MM.1S (cell line): Measurements from ENCODE around the gene FAM120AOS.

ENCODE experiments used
- DNase-seq: peaks from one replicate; pipeline ENCODE4 v3.0.0-alpha.2; 2015
- H2AFZ ChIP-seq: fragments of 300-600 bp; sonication (generic); 2 replicates; pipeline ENCODE4 v1.6.0; 2016; ENCODE audit warnings: antibody characterized with exemption, low read length
- H3F3A ChIP-seq: fragments of 300-600 bp; sonication (generic); 2 replicates; pipeline ENCODE4 v1.6.1; 2016; ENCODE audit warnings: mild to moderate bottlenecking, antibody characterized with exemption, low read length, moderate library complexity, mixed read lengths; ENCODE audit not compliant: insufficient read depth
- H3K27ac ChIP-seq: fragments of 300-600 bp; sonication (generic); 2 replicates; pipeline ENCODE4 v1.5.1; 2016; ENCODE audit warnings: mild to moderate bottlenecking, low read length
- H3K27me3 ChIP-seq: fragments of 300-600 bp; sonication (generic); replicated peaks from 2 replicates; pipeline ENCODE4 v1.6.0; 2016; ENCODE audit warnings: low read length; ENCODE audit not compliant: insufficient read depth
- H3K36me3 ChIP-seq: fragments of 300-600 bp; sonication (generic); replicated peaks from 2 replicates; pipeline ENCODE4 v1.6.1; 2016; ENCODE audit warnings: mild to moderate bottlenecking, low read length, mixed read lengths; ENCODE audit not compliant: insufficient read depth
- H3K4me1 ChIP-seq: fragments of 300-600 bp; sonication (generic); 2 replicates; pipeline ENCODE4 v1.6.1; 2016; ENCODE audit warnings: low read length, mixed read lengths
- H3K4me2 ChIP-seq: fragments of 300-600 bp; sonication (generic); 2 replicates; pipeline ENCODE4 v1.6.0; 2016; ENCODE audit warnings: low read depth, low read length
- H3K4me3 ChIP-seq: fragments of 300-600 bp; sonication (generic); 2 replicates; pipeline ENCODE4 v1.5.1; 2016; ENCODE audit warnings: low read length, mixed read lengths
- H3K79me2 ChIP-seq: fragments of 300-600 bp; sonication (generic); 2 replicates; pipeline ENCODE4 v1.6.1; 2016; ENCODE audit warnings: mixed run types, low read length, mixed read lengths
- H3K9ac ChIP-seq: fragments of 300-600 bp; sonication (generic); 2 replicates; pipeline ENCODE4 v1.6.1; 2016; ENCODE audit warnings: low read length, mixed read lengths
- H3K9me2 ChIP-seq: fragments of 300-600 bp; sonication (generic); replicated peaks from 2 replicates; pipeline ENCODE4 v1.6.1; 2016; ENCODE audit warnings: mild to moderate bottlenecking, low read length, mixed read lengths; ENCODE audit not compliant: insufficient read depth
- H3K9me3 ChIP-seq: fragments of 300-600 bp; sonication (generic); replicated peaks from 2 replicates; pipeline ENCODE4 v1.6.1; 2016; ENCODE audit warnings: mild to moderate bottlenecking, low read length, mixed read lengths; ENCODE audit not compliant: insufficient read depth
- H4K20me1 ChIP-seq: fragments of 300-600 bp; sonication (generic); 2 replicates; pipeline ENCODE4 v1.6.1; 2016; ENCODE audit warnings: mild to moderate bottlenecking, low read length, moderate library complexity, mixed read lengths; ENCODE audit not compliant: insufficient read depth
- EZH2 ChIP-seq: fragments of 300-600 bp; sonication (generic); optimal IDR thresholded peaks from 2 replicates; pipeline ENCODE3; 2017; ENCODE audit warnings: low read depth, mild to moderate bottlenecking, antibody characterized with exemption, low read length, mixed read lengths
- EZH2phosphoT487 ChIP-seq: fragments of 300-600 bp; sonication (generic); IDR thresholded peaks from 2 replicates; pipeline ENCODE4 v1.6.1; 2018; ENCODE audit warnings: antibody characterized with exemption, low read length
- TF ChIP-seq, protein P1 (sequence below): fragments of 300-600 bp; sonication (generic); IDR thresholded peaks from 2 replicates; pipeline ENCODE4 v1.5.1; 2016; ENCODE audit warnings: antibody characterized with exemption, low read length, mixed read lengths

FAM120AOS gene

DNA sequence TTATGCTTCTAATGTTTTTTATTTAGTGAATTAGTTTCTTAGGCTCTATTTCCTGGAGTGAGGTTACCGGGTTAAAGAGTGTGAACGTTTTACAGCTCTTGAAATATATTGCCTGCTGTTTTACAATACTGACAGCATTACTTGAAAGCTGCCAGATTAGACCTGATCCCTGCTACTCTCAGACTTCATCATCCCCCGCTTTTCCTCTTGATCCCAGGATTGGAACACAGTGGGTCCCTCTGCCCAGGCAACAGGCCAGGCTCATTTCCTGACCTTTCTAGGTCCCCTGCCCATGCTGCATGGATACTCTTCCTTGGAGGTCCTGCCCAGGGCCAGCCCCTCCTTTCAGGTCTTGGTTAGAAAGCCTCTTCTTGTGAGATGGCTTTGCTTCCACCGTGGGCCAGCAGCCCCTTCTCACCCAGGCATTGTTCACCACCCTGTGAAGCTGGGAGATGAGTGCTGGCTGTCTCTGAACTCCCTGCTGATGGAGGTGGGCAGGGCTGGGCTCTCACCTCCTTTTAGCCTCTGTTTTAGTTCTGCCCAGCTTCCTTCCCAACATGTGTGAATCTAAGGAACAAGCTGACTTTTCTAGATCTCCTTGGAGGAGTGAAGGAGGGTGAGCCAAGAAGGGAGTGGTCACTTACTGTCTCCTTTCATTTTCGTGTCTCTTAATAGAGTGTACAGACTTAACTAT is 15.5 kb upstream of the FAM120AOS start:
- H3K27me3 ChIP-seq = no peaks in the 10 kb centered on the region
- no peak overlapping the region for H3K4me3 ChIP-seq
- TF ChIP-seq, protein P1, sequence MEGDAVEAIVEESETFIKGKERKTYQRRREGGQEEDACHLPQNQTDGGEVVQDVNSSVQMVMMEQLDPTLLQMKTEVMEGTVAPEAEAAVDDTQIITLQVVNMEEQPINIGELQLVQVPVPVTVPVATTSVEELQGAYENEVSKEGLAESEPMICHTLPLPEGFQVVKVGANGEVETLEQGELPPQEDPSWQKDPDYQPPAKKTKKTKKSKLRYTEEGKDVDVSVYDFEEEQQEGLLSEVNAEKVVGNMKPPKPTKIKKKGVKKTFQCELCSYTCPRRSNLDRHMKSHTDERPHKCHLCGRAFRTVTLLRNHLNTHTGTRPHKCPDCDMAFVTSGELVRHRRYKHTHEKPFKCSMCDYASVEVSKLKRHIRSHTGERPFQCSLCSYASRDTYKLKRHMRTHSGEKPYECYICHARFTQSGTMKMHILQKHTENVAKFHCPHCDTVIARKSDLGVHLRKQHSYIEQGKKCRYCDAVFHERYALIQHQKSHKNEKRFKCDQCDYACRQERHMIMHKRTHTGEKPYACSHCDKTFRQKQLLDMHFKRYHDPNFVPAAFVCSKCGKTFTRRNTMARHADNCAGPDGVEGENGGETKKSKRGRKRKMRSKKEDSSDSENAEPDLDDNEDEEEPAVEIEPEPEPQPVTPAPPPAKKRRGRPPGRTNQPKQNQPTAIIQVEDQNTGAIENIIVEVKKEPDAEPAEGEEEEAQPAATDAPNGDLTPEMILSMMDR = no peak
- no peak for TF ChIP-seq EZH2phosphoT487
- no peaks in the 10 kb centered on the region for H3K9me2 ChIP-seq
- peak overlapping the region; percentile 3; the same call in 1 of the 2 replicates for H3K27ac ChIP-seq
- no peaks in the 10 kb centered on the region for H3F3A ChIP-seq
- no peak overlapping the region for H2AFZ ChIP-seq
- H3K4me2 ChIP-seq = peak overlapping the region; percentile 43; the same call in 1 of the 2 replicates
- H3K36me3 ChIP-seq = peaks cover 10% of the 10 kb centered on the region; the same call in 1 of the 2 replicates
- H3K9me3 ChIP-seq = no peaks in the 10 kb centered on the region
- DNase-seq = no peak
- peaks cover 39% of the 10 kb centered on the region for H3K4me1 ChIP-seq
- H3K79me2 ChIP-seq = peaks cover 99% of the 10 kb centered on the region
- H4K20me1 ChIP-seq = peaks cover 43% of the 10 kb centered on the region
- H3K9ac ChIP-seq = no peak overlapping the region

DNA sequence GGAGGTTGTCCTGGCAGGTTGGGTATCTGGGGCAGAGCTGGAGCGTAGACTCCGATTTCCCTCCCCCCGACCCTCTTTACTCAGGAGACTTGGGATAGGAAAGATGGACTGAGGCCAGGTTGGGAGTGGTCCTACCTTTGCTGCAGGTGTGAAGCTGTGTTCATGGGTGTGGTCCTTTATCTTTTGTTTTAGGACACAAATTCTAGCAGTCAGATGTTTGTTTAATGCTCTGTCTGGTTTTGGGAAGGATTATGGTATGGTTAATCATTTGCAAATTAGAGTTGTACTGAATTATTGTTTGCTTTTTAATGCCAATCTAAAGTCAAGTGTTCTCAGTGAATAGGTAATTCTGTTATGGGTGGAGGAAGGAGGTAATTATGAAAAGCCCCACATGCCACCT is 14.1 kb upstream of the FAM120AOS start:
- H3K27ac ChIP-seq = no peak overlapping the region
- no peaks in the 10 kb centered on the region for H3K9me3 ChIP-seq
- TF ChIP-seq, protein P1 = no peak
- no peak for TF ChIP-seq EZH2
- TF ChIP-seq EZH2phosphoT487 = no peak
- H3K36me3 ChIP-seq = peaks cover 8% of the 10 kb centered on the region; the same call in 1 of the 2 replicates
- H3K4me3 ChIP-seq = no peak overlapping the region
- peaks cover 100% of the 10 kb centered on the region for H3K79me2 ChIP-seq
- no peaks in the 10 kb centered on the region for H3K27me3 ChIP-seq
- DNase-seq = no peak
- H3K9me2 ChIP-seq = no peaks in the 10 kb centered on the region
- H4K20me1 ChIP-seq = peaks cover 37% of the 10 kb centered on the region
- peaks cover 52% of the 10 kb centered on the region for H3K4me1 ChIP-seq
- H3F3A ChIP-seq = no peaks in the 10 kb centered on the region
- no peak overlapping the region for H3K4me2 ChIP-seq
- no peak overlapping the region for H2AFZ ChIP-seq
- H3K9ac ChIP-seq = no peak overlapping the region

DNA sequence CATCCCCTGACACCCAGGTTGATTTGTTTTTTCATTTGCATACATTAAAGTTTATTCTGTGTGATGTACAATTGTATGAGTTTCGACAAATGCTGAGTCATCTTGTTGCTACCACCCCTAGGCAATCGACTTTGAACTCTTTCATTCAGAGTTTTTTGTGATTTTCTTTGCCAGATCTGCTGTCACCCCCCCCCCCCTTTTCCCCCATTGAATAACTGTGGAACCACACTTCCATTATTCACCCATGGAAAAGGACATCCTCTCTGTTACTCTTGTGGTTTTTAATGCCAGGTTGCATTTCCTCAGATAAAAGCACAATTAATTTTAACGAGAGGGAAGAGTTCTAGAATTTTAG is 13.7 kb upstream of the FAM120AOS start:
- Histone ChIP-seq H3K27me3 (no peaks in the 10 kb centered on the region), H3K27ac (no peak overlapping the region), H3K4me1 (peaks cover 52% of the 10 kb centered on the region), H3K9me3 (no peaks in the 10 kb centered on the region), H3K9me2 (no peaks in the 10 kb centered on the region), H3K79me2 (peaks cover 100% of the 10 kb centered on the region), H4K20me1 (peaks cover 37% of the 10 kb centered on the region), H3K36me3 (peaks cover 5% of the 10 kb centered on the region; the same call in 1 of the 2 replicates), H3K4me2 (no peak overlapping the region), H3F3A (no peaks in the 10 kb centered on the region), H3K4me3 (no peak overlapping the region), H2AFZ (no peak overlapping the region), H3K9ac (no peak overlapping the region)
- TF ChIP-seq, protein P1 = no peak
- TF ChIP-seq EZH2 = no peak
- no peak for TF ChIP-seq EZH2phosphoT487
- no peak for DNase-seq
